ENCODE data around the gene GNG3.

GRCh38 chr11:62727872-62728170 lies 20.3 kb downstream of the GNG3 start:
- TF ChIP-seq ATF3 (IDR thresholded peaks at IDR 0.05; ENCODE audit: insufficient read depth, low read depth, low read length) (no peak), CTCF (IDR thresholded peaks at IDR 0.05; ENCODE audit: control extremely low read depth in 1 of 3, insufficient read depth in 1 of 3, low read depth in 1 of 3, low read length in 3 of 3) (no peak), HDAC2 (IDR thresholded peaks at IDR 0.05; ENCODE audit: borderline replicate concordance in 1 of 2, low read depth in 2 of 2, low read length in 2 of 2) (no peak), SIRT6 (IDR thresholded peaks at IDR 0.05; ENCODE audit: low read length) (no peak), EZH2 (IDR thresholded peaks at IDR 0.05; ENCODE audit: low read depth, low read length, severe bottlenecking) (no peak), POLR2AphosphoS5 (IDR thresholded peaks at IDR 0.05; ENCODE audit: low read depth, low read length) (no peak), TAF1 (IDR thresholded peaks at IDR 0.05; ENCODE audit: low read depth, low read length) (no peak), ZNF274 (IDR thresholded peaks at IDR 0.05; ENCODE audit: borderline replicate concordance, extremely low read depth, low read length) (no peak), POLR2A (IDR thresholded peaks at IDR 0.05; ENCODE audit: control extremely low read depth in 1 of 2, low read depth in 2 of 2, low read length in 2 of 2) (no peak), TCF12 (IDR thresholded peaks at IDR 0.05; ENCODE audit: low read depth, low read length) (no peak), CHD7 (IDR thresholded peaks at IDR 0.05; ENCODE audit: insufficient replicate concordance, low read length) (no peak)
